GM23248 (cell line): ENCODE measurements around the gene IFFO2.

Source experiments
- EZH2 ChIP-seq: fragments of 200-600 bp; sonication (generic); IDR thresholded peaks from 2 replicates; pipeline ENCODE4 v1.6.1; 2018; ENCODE audit warnings: antibody characterized with exemption, mild to moderate bottlenecking; ENCODE audit not compliant: insufficient read depth, poor library complexity, severe bottlenecking
- EZH2phosphoT487 ChIP-seq: fragments of 200-600 bp; sonication (generic); IDR thresholded peaks from 2 replicates; pipeline ENCODE4 v1.6.1; 2018; ENCODE audit warnings: antibody characterized with exemption, moderate library complexity, mild to moderate bottlenecking, low read depth; ENCODE audit not compliant: insufficient read depth

DNA sequence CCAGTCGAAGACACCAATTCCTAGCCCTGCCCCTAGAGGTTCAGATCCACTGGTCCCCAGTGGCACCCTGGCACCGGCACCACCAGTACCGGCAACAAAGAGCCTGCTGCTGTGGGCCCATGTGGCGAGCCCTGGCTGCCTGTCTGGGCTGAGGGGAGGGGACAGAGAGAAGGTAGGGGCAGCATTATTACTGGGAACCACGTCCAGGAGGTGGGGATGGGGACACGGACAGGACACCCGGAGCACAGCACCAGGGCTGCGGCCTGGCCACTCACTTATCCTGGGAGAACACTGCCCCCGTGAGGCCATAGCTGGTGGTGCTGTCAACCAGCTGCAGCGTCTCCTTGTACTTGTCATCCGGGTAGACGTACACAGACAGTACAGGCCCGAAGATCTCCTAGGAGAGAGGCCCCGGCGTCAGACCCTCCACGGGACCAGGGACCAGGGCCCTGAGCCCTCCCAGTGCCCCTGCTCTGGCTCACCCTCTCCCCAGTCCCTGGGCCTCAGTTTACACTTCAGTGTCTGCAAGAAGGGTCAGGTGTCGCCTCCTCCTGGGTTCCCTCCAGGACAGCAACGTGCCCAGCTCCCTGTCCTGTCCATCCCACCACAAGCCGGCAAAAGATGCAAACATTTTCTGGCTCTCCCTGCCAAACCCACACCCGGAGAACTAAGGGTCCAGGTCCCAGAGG is 81.2 kb downstream of the IFFO2 start:
- TF ChIP-seq EZH2, result no peak
- no peak for TF ChIP-seq EZH2phosphoT487
